Measurements from ENCODE around the gene CCDC127.

The CCDC127 gene

DNA sequence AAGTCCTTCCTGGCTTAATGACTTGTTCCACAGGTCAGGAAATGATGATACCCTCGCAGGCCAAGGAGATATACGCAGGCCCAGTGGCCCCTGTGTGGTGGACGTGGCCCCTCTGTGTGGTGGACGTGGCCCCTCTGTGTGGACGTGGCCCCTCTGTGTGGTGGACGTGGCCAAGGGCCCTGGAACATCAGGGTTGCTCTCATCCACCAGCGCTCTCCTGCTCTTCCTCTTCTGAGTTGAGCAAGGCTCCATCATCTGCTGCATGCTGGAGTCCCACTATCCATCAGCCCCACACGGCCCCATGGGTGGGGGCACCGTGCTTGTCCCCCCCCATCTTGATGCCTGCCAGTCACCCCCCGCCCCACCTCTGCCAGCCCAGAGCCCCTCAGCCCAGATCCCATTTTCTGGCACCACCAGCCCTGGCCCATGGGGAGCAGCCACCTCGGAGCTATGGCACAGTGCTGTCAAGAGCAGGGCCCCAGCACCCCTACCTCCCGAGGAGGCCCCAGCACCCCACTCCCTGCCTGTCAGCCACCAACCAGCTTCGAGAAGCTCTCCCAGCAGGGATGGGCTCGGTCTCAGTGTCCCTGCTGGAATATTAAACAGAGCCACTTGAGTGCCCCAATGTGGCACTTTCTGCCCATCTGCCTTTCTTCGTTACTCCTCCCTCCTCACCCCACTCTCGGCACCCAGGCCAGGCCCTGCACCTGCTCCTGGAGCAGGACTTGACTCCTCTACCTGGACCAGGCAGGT lies 18.6 kb downstream of the CCDC127 start:
- TF ChIP-seq GATA2 (IDR thresholded peaks at IDR 0.05; ENCODE audit: low read depth, low read length), result no peak
- no peak for TF ChIP-seq GATA3 (IDR thresholded peaks at IDR 0.05; ENCODE audit: low read depth, low read length)

DNA sequence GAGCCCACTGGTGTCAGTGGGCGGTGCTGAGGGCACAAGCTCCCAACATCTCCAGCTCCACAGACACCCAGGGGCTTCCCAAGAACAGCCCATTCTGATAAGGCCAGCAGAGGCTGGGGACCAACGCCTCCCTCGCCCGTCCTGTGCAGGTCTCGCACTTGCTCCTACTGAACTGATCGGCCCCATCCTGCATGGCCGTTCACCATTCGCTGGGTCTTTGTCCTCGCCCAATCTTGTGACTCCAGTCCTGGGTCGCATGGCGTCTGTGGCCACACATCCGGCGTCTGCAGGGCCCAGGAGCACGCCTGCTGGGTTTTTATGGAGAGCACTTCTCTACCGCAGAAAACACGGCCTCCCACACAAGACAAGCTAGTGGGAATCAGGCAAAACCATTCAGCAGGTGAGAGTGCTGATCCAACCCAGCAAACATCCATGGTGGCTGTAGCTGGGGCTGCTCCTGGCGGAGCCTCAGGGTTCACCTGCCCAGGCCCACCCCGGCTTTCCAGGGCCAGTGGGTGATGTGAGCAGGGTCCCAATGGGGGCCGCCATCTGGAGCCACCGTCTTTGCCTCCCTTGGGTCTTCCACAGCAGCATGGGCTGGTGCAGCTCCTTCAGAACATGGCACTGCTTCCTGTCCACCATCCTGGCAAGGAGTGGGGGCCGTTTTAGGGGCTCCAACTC lies 19.3 kb downstream of the CCDC127 start:
- TF ChIP-seq GATA2 (IDR thresholded peaks at IDR 0.05; ENCODE audit: low read depth, low read length), result no peak
- no peak for TF ChIP-seq GATA3 (IDR thresholded peaks at IDR 0.05; ENCODE audit: low read depth, low read length)

DNA sequence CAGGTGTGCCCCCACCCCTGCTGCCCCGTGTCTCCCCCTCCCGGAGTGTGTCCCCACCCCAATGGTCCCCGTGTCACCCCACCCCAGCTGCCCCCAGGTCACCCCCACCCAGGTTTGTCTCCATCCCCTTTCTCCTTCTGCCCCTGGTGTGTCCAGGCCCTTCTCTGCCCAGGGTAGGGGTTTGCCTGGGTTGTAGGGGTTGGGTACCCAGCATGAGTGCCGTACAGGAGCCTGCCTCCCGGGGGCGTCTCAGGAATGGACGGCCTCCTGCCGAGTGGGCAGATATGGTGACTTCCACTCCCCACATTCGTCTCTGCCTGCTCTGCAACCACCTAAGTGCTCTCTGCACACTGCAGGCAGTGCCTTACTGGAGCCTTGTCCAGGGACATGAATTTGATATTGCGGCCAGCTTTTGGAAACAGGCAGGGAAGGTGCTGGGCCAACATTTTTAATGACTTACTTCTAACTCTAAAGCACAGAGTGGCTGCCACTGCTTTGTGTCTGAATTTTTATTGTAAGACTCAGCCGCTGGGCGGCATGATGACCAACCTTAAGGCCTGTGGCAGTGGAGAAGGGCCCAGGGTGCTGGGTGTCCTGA lies 20.0 kb downstream of the CCDC127 start:
- no peak for TF ChIP-seq GATA3 (IDR thresholded peaks at IDR 0.05; ENCODE audit: low read depth, low read length)
- TF ChIP-seq GATA2 (IDR thresholded peaks at IDR 0.05; ENCODE audit: low read depth, low read length), result no peak

DNA sequence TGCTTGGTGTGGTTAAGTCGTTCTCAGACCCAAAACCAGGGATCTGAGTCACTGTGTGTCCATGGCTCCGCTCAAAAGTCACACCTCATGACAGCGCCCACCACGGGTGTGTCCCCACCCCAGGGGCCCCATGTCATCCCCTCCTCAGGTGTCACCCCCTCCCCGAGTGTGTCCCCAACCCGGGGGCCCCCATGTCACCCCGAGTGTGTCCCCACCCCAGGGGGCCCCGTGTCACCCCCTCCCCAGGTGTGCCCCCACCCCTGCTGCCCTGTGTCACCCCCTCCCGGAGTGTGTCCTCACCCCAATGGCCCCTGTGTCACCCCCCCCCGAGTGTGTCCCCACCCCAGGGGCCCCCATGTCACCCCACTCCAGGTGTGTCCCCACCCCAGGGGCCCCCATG lies 21.6 kb downstream of the CCDC127 start:
- TF ChIP-seq GATA2 (IDR thresholded peaks at IDR 0.05; ENCODE audit: low read depth, low read length), result no peak
- TF ChIP-seq GATA3 (IDR thresholded peaks at IDR 0.05; ENCODE audit: low read depth, low read length), result no peak

DNA sequence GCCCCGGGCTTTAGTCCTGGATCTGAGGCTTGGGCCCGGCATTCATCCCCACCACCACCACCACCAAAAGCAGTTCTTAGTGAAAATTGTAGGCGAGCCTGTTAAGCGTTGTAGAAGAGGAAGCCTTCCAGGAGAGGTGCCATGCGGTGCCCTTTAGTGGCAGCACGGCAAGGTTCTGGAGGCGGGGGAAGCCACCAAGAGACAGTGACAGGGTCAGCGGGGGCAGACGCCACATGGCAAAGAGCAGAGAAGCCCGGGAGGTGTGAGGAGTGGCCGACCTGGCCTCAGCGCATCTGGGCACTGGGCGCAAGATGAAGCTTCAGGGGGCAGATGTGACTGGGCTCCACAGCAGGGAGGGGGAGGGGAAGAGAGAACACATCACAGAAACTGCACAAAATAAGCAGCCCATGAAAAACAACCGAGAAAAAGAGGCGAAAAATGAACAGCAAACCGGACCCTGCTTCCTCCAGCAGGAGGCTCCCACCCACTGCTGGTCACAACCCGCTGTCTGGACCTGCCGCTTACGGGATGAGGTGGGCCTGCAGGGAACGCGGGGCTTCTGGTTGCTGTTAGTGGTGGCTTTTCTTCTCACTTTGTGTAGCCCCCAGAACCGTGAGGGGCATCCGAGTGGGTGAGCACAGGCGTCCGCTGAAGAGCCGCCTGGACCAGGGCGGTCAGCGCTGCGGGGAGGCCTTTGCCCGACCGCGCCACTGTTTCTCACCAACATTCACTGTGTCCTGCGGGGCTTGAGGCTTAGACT lies 22.4 kb downstream of the CCDC127 start:
- TF ChIP-seq GATA3 (IDR thresholded peaks at IDR 0.05; ENCODE audit: low read depth, low read length), result no peak
- no peak for TF ChIP-seq GATA2 (IDR thresholded peaks at IDR 0.05; ENCODE audit: low read depth, low read length)

DNA sequence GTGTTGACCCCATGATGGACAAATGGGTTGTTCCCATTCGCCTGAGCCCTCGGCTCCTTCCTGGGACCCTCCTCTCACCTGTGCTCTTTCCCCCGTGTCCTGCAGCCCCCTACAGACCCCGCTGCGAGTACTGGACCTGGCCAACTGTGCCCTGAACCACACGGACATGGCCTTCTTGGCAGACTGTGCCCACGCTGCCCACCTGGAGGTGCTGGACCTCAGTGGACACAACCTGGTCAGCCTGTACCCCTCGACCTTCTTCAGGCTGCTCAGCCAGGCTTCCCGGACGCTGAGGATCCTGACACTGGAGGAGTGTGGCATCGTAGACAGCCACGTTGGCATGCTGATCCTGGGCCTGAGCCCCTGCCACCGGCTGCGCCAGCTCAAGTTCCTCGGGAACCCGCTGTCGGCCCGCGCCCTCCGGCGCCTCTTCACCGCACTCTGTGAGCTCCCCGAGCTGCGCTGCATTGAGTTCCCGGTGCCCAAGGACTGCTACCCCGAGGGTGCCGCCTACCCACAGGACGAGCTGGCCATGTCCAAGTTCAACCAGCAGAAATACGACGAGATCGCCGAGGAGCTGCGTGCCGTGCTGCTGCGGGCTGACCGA lies 23.2 kb downstream of the CCDC127 start:
- TF ChIP-seq GATA3 (IDR thresholded peaks at IDR 0.05; ENCODE audit: low read depth, low read length) (no peak), GATA2 (IDR thresholded peaks at IDR 0.05; ENCODE audit: low read depth, low read length) (no peak)

DNA sequence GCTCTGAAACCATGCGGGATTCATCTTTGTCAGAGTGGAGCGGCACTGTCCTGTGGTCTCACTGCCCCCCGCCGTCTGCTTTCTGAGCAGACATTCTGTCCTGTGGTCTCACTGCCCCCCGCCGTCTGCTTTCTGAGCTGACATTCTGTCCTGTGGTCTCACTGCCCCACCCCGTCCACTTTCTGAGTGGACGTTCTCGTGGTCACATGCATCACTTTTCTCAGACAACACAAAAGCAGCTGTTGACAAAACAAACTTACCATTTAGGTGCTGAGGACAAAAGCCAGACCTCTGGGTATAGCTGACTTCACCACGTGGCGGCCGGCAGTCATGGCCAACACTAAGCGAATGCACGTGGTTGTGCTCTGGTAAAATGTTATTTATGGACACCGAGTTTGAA lies 23.9 kb downstream of the CCDC127 start:
- TF ChIP-seq GATA3 (IDR thresholded peaks at IDR 0.05; ENCODE audit: low read depth, low read length), result no peak
- TF ChIP-seq GATA2 (IDR thresholded peaks at IDR 0.05; ENCODE audit: low read depth, low read length), result no peak

DNA sequence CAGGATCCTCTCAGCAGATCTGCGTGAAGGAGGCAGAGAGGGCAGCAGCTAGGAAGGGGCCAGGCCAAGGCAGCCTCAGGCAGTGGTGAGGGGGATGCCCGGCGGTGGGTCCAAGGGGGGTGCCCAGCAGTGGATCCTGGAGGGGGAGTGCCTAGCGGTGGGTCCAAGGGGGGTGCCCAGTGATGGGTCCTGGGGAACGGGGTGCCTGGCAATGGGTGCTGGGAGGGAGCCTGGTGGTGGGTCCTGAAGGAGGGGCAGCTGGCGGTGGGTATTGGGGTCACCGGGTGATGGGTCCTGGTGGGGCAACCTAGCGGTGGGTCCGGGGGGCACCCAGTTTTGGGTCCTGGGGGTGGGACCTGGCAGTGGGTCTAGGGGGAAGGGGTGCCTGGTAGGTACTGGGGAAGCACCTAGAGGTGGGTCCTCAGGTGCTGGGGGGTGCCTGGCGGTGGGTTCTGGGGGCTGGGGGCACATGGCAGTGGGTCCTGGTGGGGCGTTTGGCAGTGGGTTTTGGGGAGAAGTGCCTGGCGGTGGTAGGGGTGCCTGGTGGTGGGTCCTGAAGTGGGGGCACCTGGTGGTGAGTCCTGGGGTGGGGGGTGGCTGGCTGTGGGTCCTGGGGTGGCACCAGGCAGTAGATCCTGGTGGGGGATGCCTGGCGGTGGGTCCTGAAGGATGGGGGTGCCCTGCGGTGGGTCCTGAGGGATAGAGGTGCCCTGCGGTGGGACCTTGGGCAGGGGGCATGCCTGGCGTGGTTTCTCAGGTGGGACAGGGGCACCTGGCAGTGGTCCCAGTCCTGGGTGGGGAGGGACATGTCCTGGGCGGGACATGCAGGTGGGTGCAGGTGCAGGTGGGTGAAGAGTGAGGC lies 24.8 kb downstream of the CCDC127 start:
- no peak for TF ChIP-seq GATA2 (IDR thresholded peaks at IDR 0.05; ENCODE audit: low read depth, low read length)
- no peak for TF ChIP-seq GATA3 (IDR thresholded peaks at IDR 0.05; ENCODE audit: low read depth, low read length)

DNA sequence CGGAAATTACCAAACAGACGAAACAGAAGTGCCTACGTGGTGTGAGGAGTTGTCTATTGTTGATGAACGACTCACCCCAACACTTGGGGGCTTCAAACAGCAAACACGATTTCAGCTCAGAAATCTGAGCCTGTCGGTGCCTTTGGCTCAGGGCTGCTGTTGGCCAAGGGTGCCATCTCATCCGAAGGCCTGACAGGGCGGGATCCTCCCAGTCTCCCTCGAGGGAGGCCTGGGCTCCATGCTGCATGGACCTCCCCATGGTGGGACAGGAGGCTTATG lies 25.3 kb downstream of the CCDC127 start:
- no peak for TF ChIP-seq GATA3 (IDR thresholded peaks at IDR 0.05; ENCODE audit: low read depth, low read length)
- TF ChIP-seq GATA2 (IDR thresholded peaks at IDR 0.05; ENCODE audit: low read depth, low read length), result no peak

DNA sequence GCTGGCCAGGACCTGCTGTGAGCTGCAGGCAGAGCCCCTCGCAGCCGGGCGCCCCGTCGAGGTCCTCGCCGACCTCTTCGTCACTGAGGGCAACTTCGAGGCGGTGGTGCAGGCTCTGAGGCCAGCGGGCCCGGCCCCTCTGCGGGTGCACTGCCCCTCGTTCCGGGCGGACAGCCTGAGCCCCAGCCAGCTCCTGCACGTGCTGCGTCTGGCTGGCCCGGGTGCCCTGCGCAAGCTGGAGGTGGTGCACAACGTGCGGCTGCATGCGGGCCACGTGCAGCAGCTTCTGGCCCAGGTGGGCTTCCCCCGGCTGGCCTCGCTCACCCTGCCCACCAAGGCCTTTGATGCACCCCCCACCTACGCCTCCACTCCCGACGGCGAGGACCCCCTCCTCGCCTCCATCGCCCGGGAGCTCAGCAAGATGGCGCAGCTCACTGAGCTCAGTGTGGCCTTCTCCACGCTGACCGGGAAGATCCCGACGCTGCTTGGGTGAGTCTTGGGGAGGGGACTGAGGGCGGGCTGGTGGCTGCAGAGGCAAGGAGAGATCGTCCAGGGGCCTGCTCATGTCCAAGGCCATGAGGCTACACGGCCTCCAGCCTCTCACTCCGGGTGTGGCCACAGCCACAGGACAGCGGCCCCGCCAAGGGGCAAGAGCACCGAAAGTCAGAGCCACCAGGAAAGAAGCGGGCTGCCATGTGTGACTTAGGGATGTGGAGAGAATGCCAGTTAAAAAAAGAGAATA lies 25.8 kb downstream of the CCDC127 start:
- TF ChIP-seq GATA2 (IDR thresholded peaks at IDR 0.05; ENCODE audit: low read depth, low read length) (no peak), GATA3 (IDR thresholded peaks at IDR 0.05; ENCODE audit: low read depth, low read length) (no peak)

DNA sequence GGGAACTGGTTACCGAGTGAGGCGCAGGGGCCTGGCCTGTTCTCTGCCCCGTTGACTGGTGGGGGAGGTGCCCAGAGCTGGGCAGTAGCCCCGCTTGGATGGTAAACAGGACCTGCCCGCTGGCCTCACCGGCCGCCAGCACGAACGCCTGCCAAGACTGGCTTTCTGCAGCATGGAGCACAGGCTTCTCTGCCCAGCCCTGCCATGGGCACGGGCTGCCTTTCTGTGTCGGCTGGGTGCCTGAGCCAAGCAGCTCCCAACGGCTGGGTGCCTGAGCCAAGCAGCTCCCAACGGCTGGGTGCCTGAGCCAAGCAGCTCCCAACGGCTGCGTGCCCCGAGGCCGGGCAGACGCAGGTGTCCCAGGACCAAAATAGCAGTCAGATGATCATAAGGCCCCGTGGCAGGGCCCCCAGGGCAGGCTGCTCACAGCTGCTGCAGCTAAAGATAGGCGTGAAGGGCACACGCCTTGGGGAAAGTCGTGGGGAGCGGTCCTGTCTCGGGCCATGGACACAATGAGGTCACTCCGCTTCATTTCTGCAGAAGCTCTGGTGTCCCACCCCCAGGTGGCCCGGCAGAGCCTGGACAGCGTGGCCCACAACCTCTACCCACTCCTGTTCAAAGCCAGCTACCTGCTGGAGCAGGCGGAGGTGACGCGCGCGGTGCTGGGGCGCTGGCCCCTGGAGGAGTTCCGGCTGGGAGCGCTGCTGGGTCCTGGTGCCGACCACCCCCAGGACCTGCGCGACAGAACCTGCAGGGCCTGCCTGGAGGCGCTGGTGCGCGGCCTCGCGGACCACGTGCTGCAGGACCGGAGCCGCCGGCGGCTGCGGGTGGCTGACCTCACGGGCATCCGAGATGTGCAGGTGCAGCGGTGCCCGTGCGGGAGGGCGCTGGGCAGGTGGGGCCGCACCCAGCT lies 26.7 kb downstream of the CCDC127 start, which contains the start of gene LRRC14B:
Gene LRRC14B, plus strand, starts transcription at position 460 of the 913 bp plus-strand sequence. Its CDS starts 44 bp downstream, at position 504.
- TF ChIP-seq GATA2 (IDR thresholded peaks at IDR 0.05; ENCODE audit: low read depth, low read length), result no peak
- no peak for TF ChIP-seq GATA3 (IDR thresholded peaks at IDR 0.05; ENCODE audit: low read depth, low read length)

All from SH-SY5Y (cell line).